HAP-1 (cell line): ENCODE measurements around the gene AGK.

Source experiments
- DNase-seq, 2 experiments: peaks; one replicate each; pipeline ENCODE4 v3.0.0-alpha.2; 2016 to 2020; ENCODE audit warnings: low spot score in 2 of 2
- H3K27me3 ChIP-seq: fragments of 250-450 bp; sonication (Bioruptor Pico); 2 replicates; pipeline ENCODE4 v1.5.1; 2020; ENCODE audit warnings: low read depth, mild to moderate bottlenecking, moderate library complexity
- H3K36me3 ChIP-seq: fragments of 250-450 bp; sonication (Bioruptor Pico); replicated peaks from 2 replicates; pipeline ENCODE4 v1.5.1; 2020; ENCODE audit warnings: mild to moderate bottlenecking
- H3K4me1 ChIP-seq: fragments of 250-450 bp; sonication (Bioruptor Pico); 2 replicates; pipeline ENCODE4 v1.5.1; 2020; ENCODE audit warnings: mild to moderate bottlenecking
- H3K4me3 ChIP-seq: fragments of 250-450 bp; sonication (Bioruptor Pico); 2 replicates; pipeline ENCODE4 v1.5.1; 2020; ENCODE audit warnings: mild to moderate bottlenecking, moderate library complexity
- H3K9me3 ChIP-seq: fragments of 250-450 bp; sonication (Bioruptor Pico); 2 replicates; pipeline ENCODE4 v1.5.1; 2020; ENCODE audit warnings: mild to moderate bottlenecking, moderate library complexity
- in situ Hi-C: fragments of 300-500 bp; cut with MboI; formaldehyde crosslinking; loops from 3 replicates; pipeline ENCODE4 v1.14.3; 2020; ENCODE audit warnings: low sequenced_read_pairs, inconsistent platforms, mixed read lengths

The AGK gene, protein sequence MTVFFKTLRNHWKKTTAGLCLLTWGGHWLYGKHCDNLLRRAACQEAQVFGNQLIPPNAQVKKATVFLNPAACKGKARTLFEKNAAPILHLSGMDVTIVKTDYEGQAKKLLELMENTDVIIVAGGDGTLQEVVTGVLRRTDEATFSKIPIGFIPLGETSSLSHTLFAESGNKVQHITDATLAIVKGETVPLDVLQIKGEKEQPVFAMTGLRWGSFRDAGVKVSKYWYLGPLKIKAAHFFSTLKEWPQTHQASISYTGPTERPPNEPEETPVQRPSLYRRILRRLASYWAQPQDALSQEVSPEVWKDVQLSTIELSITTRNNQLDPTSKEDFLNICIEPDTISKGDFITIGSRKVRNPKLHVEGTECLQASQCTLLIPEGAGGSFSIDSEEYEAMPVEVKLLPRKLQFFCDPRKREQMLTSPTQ

DNA sequence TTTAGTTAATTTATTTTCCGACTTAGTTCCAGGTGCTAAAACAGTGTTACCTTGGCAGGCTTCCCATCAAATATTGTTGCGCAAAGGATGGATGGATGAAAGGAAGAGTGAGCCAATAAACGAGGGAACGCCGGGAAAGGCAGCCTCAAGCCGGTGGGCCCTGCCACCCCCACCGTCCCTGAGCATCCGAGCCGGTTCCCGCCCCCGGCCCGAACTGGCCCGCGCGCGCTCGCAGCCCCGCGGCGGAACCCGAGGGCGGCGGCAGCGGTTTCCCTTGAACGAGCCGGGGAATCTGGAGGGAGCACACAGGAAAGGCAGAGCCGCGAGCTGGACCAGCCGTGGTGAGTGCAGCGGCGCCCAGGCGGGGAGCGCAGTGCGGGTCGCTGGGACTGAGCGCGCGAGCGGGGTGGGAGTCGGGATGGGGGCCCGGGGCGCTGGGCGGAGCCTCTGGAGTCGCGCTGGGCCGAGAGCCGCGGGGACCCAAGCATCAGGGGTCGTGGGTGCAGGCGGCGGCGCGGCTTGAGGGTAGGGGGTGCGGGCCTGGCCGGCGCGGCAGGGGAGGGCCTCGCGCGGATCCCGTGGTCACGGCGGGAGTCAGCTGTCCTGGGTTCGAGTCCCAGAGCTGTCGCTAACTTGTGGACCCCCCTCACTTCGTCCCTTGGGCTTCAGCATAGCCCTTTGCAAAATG lies at the start of gene AGK:
Gene AGK (plus strand): TSS at position 317 of the 688 bp plus-strand sequence. CDS start 4,057 bp downstream, outside the sequence.
- no peaks in the 10 kb centered on the region for H3K27me3 ChIP-seq
- DNase-seq, result peak; percentile 71 to 87
- in situ Hi-C loops, result no loop called here
- H3K4me3 ChIP-seq, result peak within 1 kb of the TSS; percentile 57
- no peaks in the 10 kb centered on the region for H3K9me3 ChIP-seq
- peaks cover 18% of the 10 kb centered on the region for H3K4me1 ChIP-seq
- H3K36me3 ChIP-seq, result peaks cover 4% of the 10 kb centered on the region; the same call in 1 of the 2 replicates

DNA sequence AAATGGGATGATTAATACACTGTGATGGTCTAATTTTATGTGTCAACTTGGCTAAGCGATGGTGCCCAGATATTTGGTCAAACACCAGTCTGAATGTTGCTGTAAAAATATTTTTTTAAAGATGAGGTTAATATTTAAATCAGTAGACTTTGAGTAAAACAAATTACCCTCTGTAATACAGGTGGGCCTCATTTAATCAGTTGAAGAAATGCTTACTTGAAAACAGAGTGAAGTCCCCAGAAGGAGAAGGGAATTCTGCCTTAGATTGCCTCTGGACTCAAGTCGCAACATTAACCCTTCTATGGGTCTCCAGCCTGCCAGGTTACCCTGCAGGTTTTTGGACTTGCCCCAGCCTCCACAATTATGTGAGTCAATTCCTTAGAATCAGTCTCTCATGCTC lies 49.8 kb upstream of the AGK start:
- DNase-seq, result no peak

DNA sequence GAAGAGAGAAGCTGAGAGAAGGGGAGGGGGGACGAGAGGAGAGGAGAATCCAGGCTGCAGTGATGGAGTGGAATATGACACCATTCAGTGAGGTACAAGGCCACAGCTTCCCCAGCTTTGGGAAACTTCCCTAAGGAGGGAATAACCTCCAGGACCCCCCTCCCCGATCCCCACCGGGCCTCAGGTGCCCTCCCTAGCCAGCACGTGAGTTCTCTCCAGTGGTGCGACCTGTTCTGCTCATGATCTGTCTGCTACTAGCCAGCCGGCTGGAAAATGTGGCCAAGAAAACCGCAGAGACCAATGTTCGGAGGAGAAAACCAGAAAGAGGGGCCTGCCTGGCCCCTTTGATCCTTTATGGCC lies 39.9 kb upstream of the AGK start:
- Histone ChIP-seq H3K36me3 (no peaks in the 10 kb centered on the region), H3K4me1 (no peaks in the 10 kb centered on the region), H3K9me3 (no peaks in the 10 kb centered on the region), H3K4me3 (no peak overlapping the region), H3K27me3 (0 out of 2 replicates have a peak, but pooled peaks cover 5% of the 10 kb centered on the region)
- no peak for DNase-seq
- in situ Hi-C loops, result no loop called here

More for the DNA sequence above, 49.8 kb upstream of the AGK start:
- no peak overlapping the region for H3K4me3 ChIP-seq
- in situ Hi-C loops, result no loop called here
- H3K36me3 ChIP-seq, result no peaks in the 10 kb centered on the region
- H3K27me3 ChIP-seq, result peaks cover 8% of the 10 kb centered on the region
- H3K9me3 ChIP-seq, result no peaks in the 10 kb centered on the region
- no peaks in the 10 kb centered on the region for H3K4me1 ChIP-seq

DNA sequence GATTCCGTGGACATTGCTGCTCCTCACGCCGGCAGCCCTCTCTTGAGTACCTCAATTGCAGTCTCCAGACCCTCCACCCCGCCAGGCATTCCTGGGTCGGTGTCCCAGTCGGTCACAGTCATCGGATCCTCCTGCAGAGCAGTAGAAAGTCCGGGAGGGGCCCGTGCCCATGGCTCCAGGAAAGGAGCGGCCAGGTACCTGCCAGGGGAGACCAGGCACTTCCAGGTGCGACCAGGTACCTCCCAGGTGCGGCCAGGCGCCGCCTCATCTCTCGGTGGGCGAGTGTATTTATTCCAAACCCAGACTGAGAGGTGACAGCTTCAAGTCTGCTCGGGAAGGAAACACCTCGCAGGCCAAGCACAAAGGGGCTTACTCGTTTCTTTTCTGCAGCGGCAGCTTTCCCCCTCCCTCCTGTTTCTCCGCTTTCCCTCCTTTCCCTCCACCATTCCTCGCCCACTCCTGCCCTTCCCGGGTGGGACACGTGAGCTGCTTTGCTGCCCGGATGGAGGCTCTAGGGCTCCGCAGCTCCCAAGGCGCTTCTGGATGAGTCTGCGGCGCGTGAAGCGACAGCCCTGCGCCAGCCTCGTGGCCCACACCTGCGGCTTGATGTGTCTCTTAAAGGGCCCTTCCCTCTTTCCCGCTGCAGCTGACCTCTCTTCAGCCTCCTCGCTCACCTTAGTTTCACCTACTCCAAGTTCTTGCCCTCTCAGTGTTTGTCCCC lies 39.4 kb upstream of the AGK start:
- Histone ChIP-seq H3K27me3 (0 out of 2 replicates have a peak, but pooled peaks cover 5% of the 10 kb centered on the region), H3K36me3 (no peaks in the 10 kb centered on the region), H3K4me3 (no peak overlapping the region), H3K9me3 (no peaks in the 10 kb centered on the region), H3K4me1 (no peaks in the 10 kb centered on the region)
- DNase-seq, result no peak
- in situ Hi-C loops, result no loop called here

DNA sequence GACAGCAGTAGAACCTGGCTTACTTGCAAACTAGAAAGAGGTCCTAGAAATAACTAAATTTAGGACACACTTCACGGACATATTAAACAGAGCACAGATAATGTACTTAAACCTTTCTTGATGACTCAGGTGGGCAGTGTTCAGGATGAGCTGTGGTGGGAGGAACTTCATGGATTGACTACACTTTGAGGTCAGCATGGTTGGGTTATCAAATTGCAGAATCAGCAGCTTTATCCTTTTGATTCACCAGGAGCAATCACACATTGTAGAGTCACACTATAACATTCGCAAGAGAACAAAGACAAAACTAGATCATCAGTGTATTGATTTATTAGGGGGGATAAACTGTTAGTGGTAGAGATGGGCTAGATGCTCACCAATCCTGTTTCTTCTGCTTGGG lies 38.6 kb upstream of the AGK start:
- in situ Hi-C loops, result no loop called here
- no peak for DNase-seq
- Histone ChIP-seq H3K4me3 (no peak overlapping the region), H3K4me1 (no peaks in the 10 kb centered on the region), H3K9me3 (no peaks in the 10 kb centered on the region), H3K27me3 (0 out of 2 replicates have a peak, but pooled peaks cover 5% of the 10 kb centered on the region), H3K36me3 (no peaks in the 10 kb centered on the region)

DNA sequence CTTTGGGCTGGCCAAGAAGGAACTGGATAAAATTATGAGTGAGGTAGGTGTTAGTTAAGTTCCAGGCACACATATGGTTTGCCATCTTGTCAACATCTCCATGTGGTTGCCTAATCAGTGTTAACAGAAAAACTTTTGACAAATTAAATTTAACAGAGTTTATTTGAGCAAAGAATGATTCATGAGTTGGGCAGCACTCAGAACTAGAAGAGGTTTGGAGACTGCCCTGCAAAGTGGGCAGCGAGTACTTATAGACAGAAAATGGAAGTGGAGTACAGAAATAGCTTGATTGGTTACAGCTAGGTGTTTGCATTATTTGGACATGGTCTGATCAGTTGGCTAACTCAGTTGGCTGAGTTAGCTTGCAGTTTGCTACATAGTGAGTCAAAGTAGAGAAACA lies 37.5 kb upstream of the AGK start:
- DNase-seq, result no peak
- H3K4me1 ChIP-seq, result no peaks in the 10 kb centered on the region
- H3K4me3 ChIP-seq, result no peak overlapping the region
- H3K9me3 ChIP-seq, result no peaks in the 10 kb centered on the region
- in situ Hi-C loops, result no loop called here
- 0 out of 2 replicates have a peak, but pooled peaks cover 5% of the 10 kb centered on the region for H3K27me3 ChIP-seq
- H3K36me3 ChIP-seq, result no peaks in the 10 kb centered on the region

DNA sequence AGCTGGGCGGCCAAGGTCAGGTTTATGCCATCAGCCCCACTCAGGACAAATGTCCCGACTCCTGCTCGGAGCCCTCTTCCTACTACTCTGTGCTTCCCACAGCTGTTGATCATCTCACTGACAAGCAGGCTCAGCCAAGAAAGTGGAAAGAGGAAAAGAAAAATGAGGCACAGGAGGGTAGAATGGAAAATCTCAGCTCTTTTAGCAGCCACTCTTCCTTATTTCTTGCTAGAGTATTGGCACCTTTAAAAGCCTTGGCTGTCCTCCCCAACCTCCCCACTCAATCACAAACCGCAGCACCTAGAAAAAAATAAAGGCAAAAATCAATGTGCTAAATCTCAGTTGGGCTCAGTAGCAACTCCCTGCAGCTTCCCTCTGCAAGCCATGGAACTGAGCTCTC lies 35.3 kb upstream of the AGK start:
- Histone ChIP-seq H3K27me3 (peaks cover 5% of the 10 kb centered on the region; the same call in 1 of the 2 replicates), H3K4me1 (no peaks in the 10 kb centered on the region), H3K4me3 (no peak overlapping the region), H3K9me3 (no peaks in the 10 kb centered on the region), H3K36me3 (no peaks in the 10 kb centered on the region)
- DNase-seq, result no peak
- in situ Hi-C loops, result no loop called here

DNA sequence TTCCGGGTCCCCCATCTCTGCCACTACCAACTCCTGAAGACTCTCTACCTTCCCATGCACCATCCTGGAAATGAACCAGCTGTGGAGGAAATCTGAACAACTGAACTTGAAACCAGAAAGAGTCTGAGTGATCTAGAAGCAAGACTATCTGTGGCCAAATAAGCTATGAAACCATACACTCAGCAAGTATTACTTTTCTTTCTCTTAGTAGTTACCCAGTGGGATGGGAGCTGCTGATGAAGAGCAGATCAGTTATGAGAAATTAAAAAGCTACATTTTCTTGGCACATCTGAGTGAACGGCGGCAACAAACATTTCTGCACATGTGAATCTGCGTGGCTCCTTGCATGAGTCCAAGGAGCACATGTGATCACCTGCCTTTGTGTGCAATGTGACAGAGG lies 31.6 kb upstream of the AGK start:
- peaks cover 7% of the 10 kb centered on the region for H3K27me3 ChIP-seq

DNA sequence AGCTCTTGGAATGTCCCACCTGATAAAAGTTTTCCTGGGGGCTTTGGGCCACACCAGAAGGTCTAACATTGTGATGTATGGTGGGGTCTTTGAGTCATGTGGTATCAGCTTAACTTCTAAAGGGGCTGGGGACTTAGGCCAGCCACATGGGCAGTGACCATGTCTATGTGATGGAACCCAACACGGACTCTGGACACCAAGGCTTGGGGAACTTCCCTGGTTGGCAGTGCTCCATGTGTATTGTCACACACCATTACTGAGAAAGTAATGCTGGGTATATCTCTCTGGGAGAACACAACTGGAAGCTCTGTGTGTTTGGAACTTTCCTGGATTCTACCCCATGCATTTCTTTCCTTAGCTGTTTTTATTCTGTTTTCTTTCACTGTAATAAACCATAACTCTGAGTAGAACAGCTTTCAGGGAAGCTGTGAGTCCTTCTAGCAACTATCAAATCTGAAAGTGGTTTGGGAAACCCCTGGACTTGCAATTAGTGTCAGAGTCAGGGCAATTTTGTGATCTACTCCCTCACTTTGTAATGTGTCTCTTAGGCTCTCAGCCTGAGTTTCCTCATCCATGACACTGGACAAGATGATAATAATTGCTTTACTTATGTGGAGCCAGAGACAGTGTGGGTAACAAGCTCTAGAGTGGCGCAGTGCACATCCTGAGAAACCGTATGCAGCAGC lies 28.4 kb upstream of the AGK start:
- Histone ChIP-seq H3K27me3 (peaks cover 9% of the 10 kb centered on the region), H3K9me3 (no peaks in the 10 kb centered on the region), H3K4me3 (no peak overlapping the region), H3K4me1 (no peaks in the 10 kb centered on the region), H3K36me3 (no peaks in the 10 kb centered on the region)
- no peak for DNase-seq
- in situ Hi-C loops, result no loop called here

More for the DNA sequence above, 31.6 kb upstream of the AGK start:
- DNase-seq, result no peak
- in situ Hi-C loops, result no loop called here
- Histone ChIP-seq H3K36me3 (no peaks in the 10 kb centered on the region), H3K4me3 (no peak overlapping the region), H3K9me3 (no peaks in the 10 kb centered on the region), H3K4me1 (no peaks in the 10 kb centered on the region)

DNA sequence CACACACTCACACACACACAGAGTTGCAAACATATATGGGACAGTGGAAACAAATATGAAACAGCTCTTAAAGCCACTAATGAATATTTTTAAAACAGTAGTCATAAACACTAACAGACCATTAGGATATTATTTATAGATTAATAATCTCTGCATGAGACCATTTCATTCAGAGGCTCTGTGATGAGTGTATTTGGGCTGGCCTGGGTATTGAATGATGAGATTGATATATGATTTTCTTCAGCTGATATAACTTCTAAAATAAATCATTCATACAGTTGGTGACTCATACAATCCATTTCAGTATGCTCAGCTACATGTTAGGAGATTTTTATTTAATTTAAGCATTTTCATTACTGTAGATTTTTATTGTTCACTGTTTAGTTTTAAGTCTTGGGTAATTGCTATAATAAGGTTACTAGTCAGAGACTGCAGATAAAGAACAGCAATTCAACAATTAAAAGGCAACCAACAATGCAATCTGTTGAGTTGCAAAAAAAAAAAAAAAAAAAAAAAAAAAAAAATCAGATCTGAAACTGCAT lies 25.2 kb upstream of the AGK start:
- no peak for DNase-seq
- in situ Hi-C loops, result loop anchor here (25.0 kb wide), 1 partner anchor 714 kb away; no protein-coding TSS in a partner anchor

DNA sequence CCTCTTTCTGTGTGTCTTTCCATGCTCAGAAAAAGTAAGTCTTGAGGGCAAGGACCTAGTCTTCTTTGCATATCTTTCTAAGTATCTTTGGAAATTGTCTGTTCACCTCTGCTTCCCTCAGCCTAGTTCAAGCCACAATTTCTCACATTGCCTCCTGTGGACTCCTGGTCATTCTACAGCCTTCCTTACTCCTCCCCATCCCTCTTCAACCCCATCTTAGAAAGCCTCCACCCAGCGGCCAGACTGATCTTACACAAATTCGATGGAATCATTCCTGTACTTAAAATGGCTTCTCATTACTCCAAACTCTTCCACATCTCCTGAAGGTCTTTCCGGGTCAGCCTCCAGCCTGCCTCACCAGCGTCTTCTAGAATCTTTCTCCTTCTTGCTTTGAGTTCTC lies 24.1 kb upstream of the AGK start:
- H3K9me3 ChIP-seq, result no peaks in the 10 kb centered on the region
- in situ Hi-C loops, result loop anchor here (25.0 kb wide), 1 partner anchor 715 kb away; no protein-coding TSS in a partner anchor
- H3K36me3 ChIP-seq, result no peaks in the 10 kb centered on the region
- peaks cover 13% of the 10 kb centered on the region for H3K27me3 ChIP-seq
- no peaks in the 10 kb centered on the region for H3K4me1 ChIP-seq
- H3K4me3 ChIP-seq, result no peak overlapping the region
- DNase-seq, result no peak

More for the DNA sequence above, 25.2 kb upstream of the AGK start:
- H3K27me3 ChIP-seq, result peaks cover 13% of the 10 kb centered on the region
- no peaks in the 10 kb centered on the region for H3K36me3 ChIP-seq
- no peaks in the 10 kb centered on the region for H3K4me1 ChIP-seq
- no peaks in the 10 kb centered on the region for H3K9me3 ChIP-seq
- H3K4me3 ChIP-seq, result no peak overlapping the region

DNA sequence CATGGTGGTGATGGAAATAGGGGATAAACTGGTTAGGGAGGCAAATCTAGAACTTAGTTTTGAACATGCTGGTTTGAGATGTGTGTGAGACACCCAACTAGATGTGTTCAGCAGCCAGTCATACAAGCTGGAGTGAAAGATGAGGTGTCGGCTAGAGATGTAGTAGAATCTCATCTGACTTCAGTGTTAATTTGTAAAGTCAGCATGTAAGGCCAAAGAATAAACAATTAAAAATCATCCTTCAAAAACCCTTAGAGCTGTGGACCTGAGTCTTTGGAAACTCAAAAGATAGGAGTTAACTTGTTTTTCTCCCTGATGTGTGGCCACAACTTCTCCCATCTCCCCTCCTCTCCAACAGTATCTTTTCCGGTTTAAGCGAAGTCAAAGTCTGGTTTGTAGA lies 22.8 kb upstream of the AGK start:
- in situ Hi-C loops, result loop anchor here (25.0 kb wide), 1 partner anchor 716 kb away; no protein-coding TSS in a partner anchor
- H3K4me1 ChIP-seq, result peaks cover under 1% of the 10 kb centered on the region; the same call in 1 of the 2 replicates
- DNase-seq, result no peak

More for the DNA sequence above, 22.8 kb upstream of the AGK start:
- Histone ChIP-seq H3K4me3 (no peak overlapping the region), H3K9me3 (no peaks in the 10 kb centered on the region), H3K27me3 (peaks cover 10% of the 10 kb centered on the region; the same call in 1 of the 2 replicates), H3K36me3 (no peaks in the 10 kb centered on the region)
